ENCODE results near the gene AHCY.

Gene AHCY

GRCh38 chr20:34250005-34250404, 53.1 kb downstream of the AHCY start:
- TF ChIP-seq FOXP2 (optimal IDR thresholded peaks at IDR 0.05; ENCODE audit: borderline replicate concordance, extremely low read depth, extremely low read length, insufficient read depth) (no peak), POLR2AphosphoS5 (IDR thresholded peaks at IDR 0.05; ENCODE audit: low read depth, low read length) (no peak), TAF1 (IDR thresholded peaks at IDR 0.05; ENCODE audit: borderline replicate concordance, insufficient read depth, low read length) (no peak), SIN3A (IDR thresholded peaks at IDR 0.05; ENCODE audit: borderline replicate concordance, insufficient read depth, low read length) (no peak), REST (IDR thresholded peaks at IDR 0.05; ENCODE audit: insufficient read depth in 1 of 2, low read depth in 2 of 2, low read length in 2 of 2) (no peak)

GRCh38 chr20:34249291-34249690, 53.9 kb downstream of the AHCY start:
- TF ChIP-seq SIN3A (IDR thresholded peaks at IDR 0.05; ENCODE audit: borderline replicate concordance, insufficient read depth, low read length) (no peak), REST (IDR thresholded peaks at IDR 0.05; ENCODE audit: insufficient read depth in 1 of 2, low read depth in 2 of 2, low read length in 2 of 2) (no peak), TAF1 (IDR thresholded peaks at IDR 0.05; ENCODE audit: borderline replicate concordance, insufficient read depth, low read length) (no peak), POLR2AphosphoS5 (IDR thresholded peaks at IDR 0.05; ENCODE audit: low read depth, low read length) (no peak), FOXP2 (optimal IDR thresholded peaks at IDR 0.05; ENCODE audit: borderline replicate concordance, extremely low read depth, extremely low read length, insufficient read depth) (no peak)

GRCh38 chr20:34246126-34246626, 57.0 kb downstream of the AHCY start:
- TF ChIP-seq FOXP2 (optimal IDR thresholded peaks at IDR 0.05; ENCODE audit: borderline replicate concordance, extremely low read depth, extremely low read length, insufficient read depth): no peak

- TF ChIP-seq SIN3A (IDR thresholded peaks at IDR 0.05; ENCODE audit: borderline replicate concordance, insufficient read depth, low read length) (no peak), REST (IDR thresholded peaks at IDR 0.05; ENCODE audit: insufficient read depth in 1 of 2, low read depth in 2 of 2, low read length in 2 of 2) (no peak), FOXP2 (optimal IDR thresholded peaks at IDR 0.05; ENCODE audit: borderline replicate concordance, extremely low read depth, extremely low read length, insufficient read depth) (no peak), POLR2AphosphoS5 (IDR thresholded peaks at IDR 0.05; ENCODE audit: low read depth, low read length) (no peak), TAF1 (IDR thresholded peaks at IDR 0.05; ENCODE audit: borderline replicate concordance, insufficient read depth, low read length) (no peak)
Observed at GRCh38 chr20:34243377-34243776, 59.8 kb downstream of the AHCY start.

- TF ChIP-seq SIN3A (IDR thresholded peaks at IDR 0.05; ENCODE audit: borderline replicate concordance, insufficient read depth, low read length) (no peak), POLR2AphosphoS5 (IDR thresholded peaks at IDR 0.05; ENCODE audit: low read depth, low read length) (no peak), REST (IDR thresholded peaks at IDR 0.05; ENCODE audit: insufficient read depth in 1 of 2, low read depth in 2 of 2, low read length in 2 of 2) (no peak), FOXP2 (optimal IDR thresholded peaks at IDR 0.05; ENCODE audit: borderline replicate concordance, extremely low read depth, extremely low read length, insufficient read depth) (no peak)
Observed at GRCh38 chr20:34242879-34243278, 60.3 kb downstream of the AHCY start.
